Regular cardiac myocyte (primary cell): ENCODE results near the gene RLN3. TPM values are rescaled to one million over a fixed set of nuclear protein-coding genes. Genes with fewer than 3 reads are reported as not detected.

Experiments
- total RNA-seq: library from RNA; depleted of rRNA; stranded (reverse); fragments of >200 nt; gene quantifications from 2 replicates; pipeline ENCODE4 v1.2.3, GENCODE V29; 2014

RLN3 gene
- not detected in 2 replicates for total RNA-seq

DNA sequence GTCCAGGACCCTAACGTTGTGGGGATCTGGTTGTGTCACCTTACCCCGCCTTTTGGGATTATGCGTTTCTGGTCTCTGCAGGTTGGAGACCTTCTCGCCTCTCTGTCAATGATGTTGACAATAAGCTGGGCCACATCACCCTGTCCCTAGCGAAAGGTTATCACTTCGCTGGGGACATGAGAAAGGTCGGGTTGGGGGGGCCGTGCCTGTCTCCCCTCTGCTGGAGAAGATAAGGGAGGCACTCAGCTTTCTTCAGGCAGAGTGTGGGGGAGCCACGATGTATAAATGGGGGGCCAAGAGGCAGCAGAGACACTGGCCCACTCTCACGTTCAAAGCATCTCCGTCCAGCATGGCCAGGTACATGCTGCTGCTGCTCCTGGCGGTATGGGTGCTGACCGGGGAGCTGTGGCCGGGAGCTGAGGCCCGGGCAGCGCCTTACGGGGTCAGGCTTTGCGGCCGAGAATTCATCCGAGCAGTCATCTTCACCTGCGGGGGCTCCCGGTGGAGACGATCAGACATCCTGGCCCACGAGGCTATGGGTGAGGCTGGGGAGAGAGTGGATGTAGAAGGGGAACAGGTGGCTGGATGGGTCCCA is at the start of gene RLN3:
TSS of gene RLN3 (plus strand) at position 293 of the 595 bp plus-strand sequence. CDS start at position 350, 57 bp downstream.

GRCh38 chr19:14006085-14006765 is 21.7 kb upstream of the RLN3 start, which contains the start of gene RFX1:
Gene RFX1, minus strand, starts transcription at chr19:14006320. Its CDS starts 12,477 bp downstream, at chr19:13993843.

DNA sequence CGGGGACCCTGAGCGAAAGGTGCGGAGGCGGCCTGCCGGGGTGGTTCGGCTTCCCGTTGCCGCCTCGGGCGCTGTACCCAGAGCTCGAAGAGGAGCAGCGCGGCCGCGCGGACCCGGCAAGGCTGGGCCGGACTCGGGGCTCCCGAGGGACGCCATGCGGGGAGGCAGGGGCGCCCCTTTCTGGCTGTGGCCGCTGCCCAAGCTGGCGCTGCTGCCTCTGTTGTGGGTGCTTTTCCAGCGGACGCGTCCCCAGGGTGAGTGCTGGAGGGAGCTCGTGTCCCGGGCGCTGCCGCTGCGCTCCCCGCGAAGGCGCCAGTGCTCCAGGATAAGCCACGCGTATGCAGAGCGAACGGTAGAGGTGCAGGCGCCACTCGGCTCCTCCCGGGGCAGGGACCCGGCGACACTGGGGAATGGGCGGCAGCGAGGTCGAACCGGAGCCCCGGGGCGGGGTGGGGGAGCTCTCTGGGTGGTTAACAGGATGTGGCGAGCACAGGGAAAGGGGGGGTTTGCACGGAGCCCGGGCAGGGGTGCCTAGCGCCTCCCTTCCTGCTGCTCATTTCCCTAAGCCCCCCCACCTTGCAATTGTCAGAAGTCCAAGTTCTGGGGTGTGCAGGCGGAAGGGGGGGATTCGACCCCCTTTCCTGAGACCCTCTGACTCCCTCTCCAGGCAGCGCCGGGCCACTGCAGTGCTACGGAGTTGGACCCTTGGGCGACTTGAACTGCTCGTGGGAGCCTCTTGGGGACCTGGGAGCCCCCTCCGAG is 4.0 kb downstream of the RLN3 start, which contains the start of gene IL27RA:
TSS of gene IL27RA (plus strand) at position 44 of the 762 bp plus-strand sequence. CDS start at position 155, 111 bp downstream.

DNA sequence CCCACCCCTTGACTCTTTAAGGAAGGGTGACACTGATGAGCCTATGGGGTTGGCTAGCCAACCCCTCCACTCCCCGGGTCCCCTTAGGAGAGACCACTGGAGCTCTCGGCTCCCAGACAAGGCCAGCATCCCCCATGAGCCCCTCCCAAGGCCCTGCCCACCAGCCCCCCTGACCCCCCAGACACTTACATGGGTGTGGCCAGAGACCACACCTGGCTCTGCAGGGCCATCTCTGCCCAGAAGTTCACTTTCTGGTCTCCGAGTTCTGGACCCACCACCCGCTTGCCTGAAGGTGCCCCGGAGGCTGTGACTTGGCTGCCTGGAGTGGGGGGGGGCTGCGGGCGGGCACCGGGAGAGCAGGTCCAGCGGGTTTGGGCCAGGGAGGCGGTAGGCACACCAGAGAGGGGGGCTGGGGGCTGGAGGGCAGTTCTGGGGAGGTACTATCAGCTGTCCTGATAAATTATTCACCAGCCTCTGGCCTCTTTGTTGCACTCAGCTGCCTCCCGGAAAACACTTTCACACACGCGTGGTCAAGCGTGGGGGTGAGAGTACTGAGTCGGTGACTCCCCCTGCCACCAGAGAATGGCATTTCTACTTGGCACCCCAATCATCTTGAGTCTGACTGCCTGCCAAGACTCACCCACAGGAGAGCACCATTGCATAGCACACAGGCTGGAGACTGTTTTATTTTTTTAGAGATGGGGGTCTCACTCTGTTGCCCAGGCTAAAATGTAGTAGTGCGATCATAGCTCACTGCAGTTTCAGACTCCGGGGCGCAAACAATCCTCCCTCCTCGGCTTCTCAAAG is 34.0 kb downstream of the RLN3 start, which contains the start of gene PALM3:
TSS of gene PALM3 (minus strand) at position 326 of the 807 bp plus-strand sequence. CDS start at position 230, 96 bp downstream.

DNA sequence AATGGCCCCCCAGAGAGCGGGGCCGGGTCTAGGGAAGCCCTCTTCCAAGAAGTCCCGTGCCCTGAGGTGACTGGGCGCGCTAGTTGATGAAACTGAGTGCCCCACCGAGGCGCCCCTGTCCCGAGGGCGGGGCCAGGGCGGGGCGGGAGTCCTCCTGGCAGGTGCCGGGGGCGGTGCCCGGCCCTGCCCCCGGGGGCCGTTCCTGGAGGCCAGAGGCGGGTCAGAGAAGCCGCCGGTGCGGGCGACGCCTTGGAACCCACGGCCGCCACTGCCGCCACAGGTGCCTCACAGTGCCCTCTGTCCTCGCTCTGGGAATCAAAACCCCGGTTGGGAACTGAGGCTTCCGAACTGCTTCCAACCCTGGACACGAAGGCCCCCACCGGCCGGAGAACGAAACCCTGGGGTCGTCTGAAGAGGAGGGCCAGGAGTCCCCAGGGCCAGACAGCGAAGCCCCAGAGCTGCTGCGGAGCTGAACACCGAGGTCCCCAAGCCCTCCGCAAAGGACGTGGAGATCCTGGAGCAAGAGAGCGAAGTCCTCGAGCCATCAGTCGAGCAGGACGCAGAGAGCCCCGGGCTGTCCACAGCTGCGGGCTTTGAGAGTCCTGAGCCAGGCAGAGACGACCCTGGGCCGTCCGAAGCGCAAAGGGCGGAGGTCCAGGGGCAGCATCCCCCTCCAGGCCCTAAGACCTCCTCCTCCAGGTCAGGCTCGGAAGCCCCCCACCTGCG is 44.8 kb downstream of the RLN3 start, which contains the start of gene MISP3:
TSS of gene MISP3 (plus strand) at position 252 of the 726 bp plus-strand sequence. CDS start 524 bp downstream, outside the sequence.

Other genes with a start within 250 kb of the RLN3 start
- gene ZSWIM4, start 232.7 kb upstream of the RLN3 start, total RNA-seq: 4.0 and 10.7 TPM in 2 replicates
- not detected in 2 replicates for gene NANOS3, start 151.0 kb upstream of the RLN3 start, total RNA-seq
- gene BRME1, start 122.0 kb upstream of the RLN3 start, total RNA-seq: 1.2 and 1.4 TPM in 2 replicates
- 5.1 and 7.1 TPM in 2 replicates for gene CC2D1A, start 121.9 kb upstream of the RLN3 start, total RNA-seq
- gene PODNL1, start 89.7 kb upstream of the RLN3 start, total RNA-seq: 0.58 and 0.85 TPM in 2 replicates
- gene DCAF15, start 75.6 kb upstream of the RLN3 start, total RNA-seq: 6.5 and 13.8 TPM in 2 replicates
- 1.1 and 2.7 TPM in 2 replicates for gene RFX1, start 21.8 kb upstream of the RLN3 start, total RNA-seq
- 1.5 and 2.8 TPM in 2 replicates for gene IL27RA, start 3.6 kb downstream of the RLN3 start, total RNA-seq
- gene PALM3, start 33.9 kb downstream of the RLN3 start, total RNA-seq: 0.28 and 0.38 TPM in 2 replicates
- gene MISP3, start 44.6 kb downstream of the RLN3 start, total RNA-seq: 0.19 and 1.4 TPM in 2 replicates
- 0.56 TPM in 1 of 2 replicates, not detected in the other for gene C19orf67, start 57.6 kb downstream of the RLN3 start, total RNA-seq
- 15.8 and 25.9 TPM in 2 replicates for gene SAMD1, start 62.6 kb downstream of the RLN3 start, total RNA-seq
- gene PRKACA, start 89.6 kb downstream of the RLN3 start, total RNA-seq: 31.6 and 53.9 TPM in 2 replicates
- gene ASF1B, start 108.4 kb downstream of the RLN3 start, total RNA-seq: 1.4 and 17.6 TPM in 2 replicates
- 0.96 and 2.5 TPM in 2 replicates for gene ADGRL1, start 178.0 kb downstream of the RLN3 start, total RNA-seq